ENCODE results near the gene KLHL29.

GRCh38 chr2:23528171-23528570 is 143.2 kb downstream of the KLHL29 start:
- TF ChIP-seq CTCF (conservative IDR thresholded peaks at IDR 0.05) (no peak), EZH2 (IDR thresholded peaks at IDR 0.05; ENCODE audit: low read depth) (no peak)
